Lower leg skin (tissue), 3 donors: ENCODE measurements around the gene COPS7A.

Experiments used
- CTCF ChIP-seq, 3 donors: fragments of 450-650 bp; IDR thresholded peaks; one replicate each; pipeline ENCODE4 v1.5.1; 2016; ENCODE audit warnings: antibody characterized with exemption in 3 of 3, mild to moderate bottlenecking in 3 of 3, moderate library complexity in 2 of 3
- POLR2A ChIP-seq, 2 donors: fragments of 450-650 bp; IDR thresholded peaks; one replicate each; pipeline ENCODE4 v1.6.1; 2016 to 2017; ENCODE audit warnings: antibody characterized with exemption in 2 of 2, mild to moderate bottlenecking in 1 of 2, moderate library complexity in 1 of 2

- TF ChIP-seq CTCF (IDR thresholded peaks at IDR 0.05) (no peak), POLR2A (IDR thresholded peaks at IDR 0.05) (no peak)
Measured at GRCh38 chr12:6759741-6760140, 35.9 kb downstream of the COPS7A start.
